PFSK-1 (cell line): ENCODE results near the gene TNS3.

Experiments used
- FOXP2 ChIP-seq: optimal IDR thresholded peaks from 2 replicates; pipeline ENCODE3; 2011; ENCODE audit warnings: borderline replicate concordance, control low read depth, inconsistent platforms; ENCODE audit not compliant: insufficient read depth; ENCODE audit errors: extremely low read length, extremely low read depth
- POLR2AphosphoS5 ChIP-seq: IDR thresholded peaks from 2 replicates; pipeline ENCODE4 v1.6.1; 2012; ENCODE audit warnings: low read depth, mild to moderate bottlenecking, control low read depth, low read length, moderate library complexity
- REST ChIP-seq, 2 experiments: IDR thresholded peaks; 2 replicates each; pipeline versions ENCODE4 v1.6.1 to v1.8.0; 2011 to 2012; ENCODE audit warnings: low read depth in 2 of 2, low read length in 2 of 2, control low read depth in 1 of 2, inconsistent platforms in 1 of 2, mild to moderate bottlenecking in 1 of 2, moderate library complexity in 1 of 2; ENCODE audit not compliant: insufficient read depth in 1 of 2
- SIN3A ChIP-seq: IDR thresholded peaks from 2 replicates; pipeline ENCODE4 v1.6.1; 2012; ENCODE audit warnings: mild to moderate bottlenecking, low read length, moderate library complexity, borderline replicate concordance; ENCODE audit not compliant: insufficient read depth
- TAF1 ChIP-seq: IDR thresholded peaks from 2 replicates; pipeline ENCODE4 v1.6.1; 2012; ENCODE audit warnings: low read length, control low read depth, borderline replicate concordance; ENCODE audit not compliant: insufficient read depth

TNS3 gene

GRCh38 chr7:47357863-47358262 is 224.0 kb downstream of the TNS3 start:
- TF ChIP-seq FOXP2, result no peak
- no peak for TF ChIP-seq SIN3A
- TF ChIP-seq POLR2AphosphoS5, result no peak
- no peak for TF ChIP-seq TAF1
- no peak for TF ChIP-seq REST (IDR thresholded peaks at IDR 0.05; ENCODE audit: insufficient read depth in 1 of 2, low read depth in 2 of 2, low read length in 2 of 2)

GRCh38 chr7:47357361-47357760 is 224.6 kb downstream of the TNS3 start:
- TF ChIP-seq SIN3A (no peak), TAF1 (no peak), FOXP2 (no peak), REST (IDR thresholded peaks at IDR 0.05; ENCODE audit: insufficient read depth in 1 of 2, low read depth in 2 of 2, low read length in 2 of 2) (no peak), POLR2AphosphoS5 (no peak)

GRCh38 chr7:47356261-47356660 is 225.7 kb downstream of the TNS3 start:
- TF ChIP-seq REST (IDR thresholded peaks at IDR 0.05; ENCODE audit: insufficient read depth in 1 of 2, low read depth in 2 of 2, low read length in 2 of 2) (no peak), TAF1 (no peak), SIN3A (no peak), FOXP2 (no peak), POLR2AphosphoS5 (no peak)

GRCh38 chr7:47355684-47356083 is 226.2 kb downstream of the TNS3 start:
- TF ChIP-seq REST (IDR thresholded peaks at IDR 0.05; ENCODE audit: insufficient read depth in 1 of 2, low read depth in 2 of 2, low read length in 2 of 2) (no peak), FOXP2 (no peak), POLR2AphosphoS5 (no peak), SIN3A (no peak), TAF1 (no peak)

- no peak for TF ChIP-seq REST (IDR thresholded peaks at IDR 0.05; ENCODE audit: insufficient read depth in 1 of 2, low read depth in 2 of 2, low read length in 2 of 2)
- no peak for TF ChIP-seq FOXP2
- TF ChIP-seq POLR2AphosphoS5, result no peak
- no peak for TF ChIP-seq TAF1
- no peak for TF ChIP-seq SIN3A
These were observed 226.9 kb downstream of the TNS3 start for GRCh38 chr7:47354831-47355541.
